HG02642 (cell line): Measurements from ENCODE around the gene TRIM14.
"Not testable (repeated sequence)": the region's sequence is repeated elsewhere in the genome, so short reads cannot be mapped to it uniquely, and the experiment has no call there.

Source experiments
- ATAC-seq: cut with Tn5 transposase; IDR thresholded peaks from one replicate; pipeline ENCODE4 v1.9.1; 2021; ENCODE audit warnings: mild to moderate bottlenecking; ENCODE audit not compliant: unreplicated experiment, poor library complexity

The TRIM14 gene

GRCh38 chr9:98020476-98021145 lies 98.4 kb downstream of the TRIM14 start:
- ATAC-seq, result no peak

GRCh38 chr9:98019869-98020268 lies 99.2 kb downstream of the TRIM14 start:
- ATAC-seq, result not testable (repeated sequence)
